ENCODE data around the gene SUSD3. TPM values are rescaled to one million over a fixed set of nuclear protein-coding genes. Genes with fewer than 3 reads are reported as not detected.

SUSD3 gene
- total RNA-seq, 1 experiment from 2014 or later: 9.0 TPM

DNA sequence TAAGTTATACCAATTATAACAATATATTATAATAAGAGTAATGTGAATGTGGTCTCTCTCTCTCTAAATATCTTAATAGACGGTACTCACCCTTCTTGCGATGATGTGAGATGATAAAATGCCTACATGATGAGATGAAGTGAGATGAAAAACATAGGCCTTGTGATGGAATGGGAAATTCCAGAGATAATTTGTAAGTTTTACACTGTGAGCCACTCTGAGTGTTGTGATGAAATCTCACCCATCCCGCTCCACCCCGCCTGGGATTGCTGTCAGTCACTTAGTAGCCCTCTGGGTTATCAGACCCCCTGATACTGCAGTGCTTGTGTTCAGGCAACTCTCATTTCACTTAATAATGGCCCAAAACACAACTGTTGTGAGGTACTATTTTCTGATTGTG, 10.5 kb downstream of the SUSD3 start:
- H3K9me3 Mint-ChIP-seq: no peaks in the 10 kb centered on the region
- H3K9ac ChIP-seq (ENCODE audit: extremely low read depth, insufficient read length, low read length): no peak overlapping the region
- H2BK15ac ChIP-seq (ENCODE audit: low read depth, low read length): no peak overlapping the region
- no peak overlapping the region for H3K27ac Mint-ChIP-seq
- peaks cover 0 to 2% (median 0%) of the 10 kb centered on the region in 3 experiments; a peak in 1 of 7 replicates for H3K36me3 Mint-ChIP-seq (ENCODE audit: insufficient read depth in 1 of 3, low read depth in 3 of 3)
- no peaks in the 10 kb centered on the region for H3K27me3 ChIP-seq (ENCODE audit: insufficient read depth, low read length)
- no peak overlapping the region for H3T11ph ChIP-seq (ENCODE audit: low read length)
- WGBS (ENCODE audit: extremely low coverage, insufficient read length, low lambda C conversion rate): no CpG with 5 or more reads among the region's 4 CpGs
- H3K27ac ChIP-seq (ENCODE audit: insufficient read length, low read depth, low read length): no peak overlapping the region
- H3K23ac ChIP-seq (ENCODE audit: insufficient read length, low read depth, low read length): no peak overlapping the region
- no peak overlapping the region for H4K5ac ChIP-seq (ENCODE audit: insufficient read length, low read depth, low read length)
- no peak overlapping the region for H3K4me3 Mint-ChIP-seq
- H4K91ac ChIP-seq (ENCODE audit: insufficient read length, low read depth, low read length): no peak overlapping the region
- no peak overlapping the region for H3K4me2 ChIP-seq (ENCODE audit: insufficient read depth, insufficient read length, low read length)
- H2BK5ac ChIP-seq (ENCODE audit: insufficient read length, low read length): no peak overlapping the region
- H3K27me3 Mint-ChIP-seq (ENCODE audit: low read depth): no peaks in the 10 kb centered on the region; the same call in 1 of the 2 replicates
- H2AK5ac ChIP-seq (ENCODE audit: insufficient read length, low read length): no peak overlapping the region
- no peak for DNase-seq
- H2AFZ ChIP-seq (ENCODE audit: low read length): no peak overlapping the region
- H3K4me1 Mint-ChIP-seq: no peaks in the 10 kb centered on the region; a peak in 1 of 4 replicates
- TF ChIP-seq CTCF (conservative IDR thresholded peaks at IDR 0.05): no peak
- H3K18ac ChIP-seq (ENCODE audit: insufficient read length, low read depth, low read length): no peak overlapping the region
- no peaks in the 10 kb centered on the region for H3K23me2 ChIP-seq (ENCODE audit: insufficient read length, low read depth, low read length, poor library complexity, severe bottlenecking)
- H2BK120ac ChIP-seq (ENCODE audit: low read depth, low read length, poor library complexity, severe bottlenecking): no peak overlapping the region
- no peaks in the 10 kb centered on the region for H3K79me1 ChIP-seq (ENCODE audit: insufficient read depth, low read depth, low read length, poor library complexity, severe bottlenecking)
- no peaks in the 10 kb centered on the region for H3K9me3 ChIP-seq (ENCODE audit: control insufficient read depth, low read depth, low read length)
- H3K56ac ChIP-seq (ENCODE audit: insufficient read length, low read depth, low read length): no peak overlapping the region
- H3K14ac ChIP-seq (ENCODE audit: insufficient read depth, low read length): no peak overlapping the region
- H4K20me1 ChIP-seq (ENCODE audit: control insufficient read depth, insufficient read depth, insufficient read length): no peaks in the 10 kb centered on the region
- H4K8ac ChIP-seq (replicated peaks; ENCODE audit: insufficient read length, low read depth, low read length): no peak overlapping the region
- no peaks in the 10 kb centered on the region for H3K79me2 ChIP-seq (ENCODE audit: insufficient read depth, low read length)
- H2BK12ac ChIP-seq (ENCODE audit: insufficient read length, low read depth, low read length): no peak overlapping the region
- no peak overlapping the region for H3K4ac ChIP-seq (ENCODE audit: low read depth, low read length)
- H3K4me1 ChIP-seq (ENCODE audit: insufficient read depth, low read length): no peaks in the 10 kb centered on the region
- H2BK20ac ChIP-seq (ENCODE audit: low read depth, low read length, poor library complexity, severe bottlenecking): no peak overlapping the region

Measured in H9 (cell line).